Astrocyte of the cerebellum (primary cell): ENCODE measurements around the gene SUSD6.
A peak's percentile ranks its signal among the peaks of the same experiment; 100 is the strongest.

Experiments used
- DNase-seq: peaks from one replicate; pipeline ENCODE4 v3.0.0-alpha.2; 2011; ENCODE audit warnings: low read depth
- H3K4me3 ChIP-seq: 2 replicates; pipeline ENCODE4 v1.5.1; 2011; ENCODE audit warnings: mild to moderate bottlenecking, low read depth, low read length, moderate library complexity
- in situ Hi-C: cut with HindIII; loops from 2 replicates; pipeline ENCODE4 v1.10.0; 2017; ENCODE audit warnings: low sequenced_read_pairs
- TF ChIP-seq, protein P1 (sequence below): IDR thresholded peaks from 2 replicates; pipeline ENCODE4 v1.5.1; 2012; ENCODE audit warnings: low read length, low read depth, moderate library complexity, mild to moderate bottlenecking; ENCODE audit errors: missing control alignments

Gene SUSD6

DNA sequence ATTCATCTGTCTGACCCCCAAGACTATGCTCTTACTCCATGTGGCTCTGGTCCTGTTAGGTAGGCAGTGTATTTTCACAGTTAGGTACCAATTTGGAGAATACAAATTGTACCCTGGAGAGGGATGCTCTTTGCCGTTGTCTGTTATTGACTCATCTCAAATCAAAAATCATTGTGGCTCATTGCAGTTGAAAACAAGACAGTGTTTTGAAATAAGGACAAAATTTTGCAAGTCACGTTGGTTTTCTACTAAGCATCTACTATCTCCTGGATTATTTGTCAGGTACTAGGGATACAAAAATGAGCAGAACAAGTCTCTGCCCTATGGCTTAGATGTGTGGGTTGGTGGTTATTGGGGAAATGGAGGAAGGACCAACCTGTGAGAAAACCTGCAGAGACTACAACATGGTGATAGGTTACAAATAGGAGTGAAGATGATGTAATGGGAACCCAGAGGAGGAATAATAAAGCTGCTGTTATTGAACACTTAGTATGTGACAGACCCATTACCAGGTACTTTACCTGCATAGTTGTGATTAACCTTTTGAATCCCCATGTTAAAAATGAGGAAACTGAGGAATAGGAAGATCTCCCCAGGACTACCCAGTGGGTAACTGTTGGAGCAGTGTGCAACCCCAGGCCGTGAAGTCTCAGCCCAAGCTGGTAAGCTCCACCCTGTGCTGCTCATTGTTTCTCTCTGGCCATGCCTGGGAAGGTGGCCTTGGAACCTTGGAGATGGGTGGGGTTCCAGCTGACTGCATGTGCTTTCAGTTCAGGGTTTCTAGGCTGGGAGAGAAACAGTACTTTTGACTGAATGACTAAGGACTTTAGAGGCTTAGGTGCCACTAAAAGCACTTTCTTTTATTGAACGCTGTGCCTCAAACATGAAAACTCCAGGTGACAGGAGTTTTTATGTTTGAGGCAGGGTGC lies 82.7 kb downstream of the SUSD6 start:
- DNase-seq: no peak
- H3K4me3 ChIP-seq: no peak overlapping the region

DNA sequence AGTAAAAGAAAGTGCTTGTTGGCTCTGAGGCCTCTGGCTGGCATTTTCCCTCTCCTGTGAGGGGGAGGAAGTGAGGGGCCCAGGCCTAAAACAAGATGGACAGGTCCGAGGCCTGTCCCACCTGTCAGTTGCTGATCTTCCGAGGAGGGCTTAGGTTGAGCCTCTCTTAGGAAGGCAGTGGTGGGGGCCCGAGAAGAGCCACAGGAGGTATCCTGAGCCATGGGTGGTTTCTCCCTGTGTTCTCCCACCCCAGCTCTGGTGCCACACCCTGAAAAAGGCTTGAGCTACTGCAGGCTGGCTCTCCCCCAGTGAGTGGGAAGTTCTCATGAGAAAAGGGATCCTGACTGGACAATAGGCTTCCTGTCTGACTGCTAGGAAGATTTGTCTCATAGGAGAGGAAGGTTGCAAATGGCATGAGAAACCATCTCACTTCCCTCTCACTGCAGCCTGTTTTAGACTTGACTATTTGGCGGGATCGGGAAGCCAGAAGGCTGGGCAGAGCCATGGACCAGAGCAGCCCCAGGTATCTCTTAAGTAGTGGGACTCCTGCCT lies 83.4 kb downstream of the SUSD6 start:
- H3K4me3 ChIP-seq: no peak overlapping the region
- in situ Hi-C loops: no loop called here
- DNase-seq: no peak
- TF ChIP-seq, protein P1, sequence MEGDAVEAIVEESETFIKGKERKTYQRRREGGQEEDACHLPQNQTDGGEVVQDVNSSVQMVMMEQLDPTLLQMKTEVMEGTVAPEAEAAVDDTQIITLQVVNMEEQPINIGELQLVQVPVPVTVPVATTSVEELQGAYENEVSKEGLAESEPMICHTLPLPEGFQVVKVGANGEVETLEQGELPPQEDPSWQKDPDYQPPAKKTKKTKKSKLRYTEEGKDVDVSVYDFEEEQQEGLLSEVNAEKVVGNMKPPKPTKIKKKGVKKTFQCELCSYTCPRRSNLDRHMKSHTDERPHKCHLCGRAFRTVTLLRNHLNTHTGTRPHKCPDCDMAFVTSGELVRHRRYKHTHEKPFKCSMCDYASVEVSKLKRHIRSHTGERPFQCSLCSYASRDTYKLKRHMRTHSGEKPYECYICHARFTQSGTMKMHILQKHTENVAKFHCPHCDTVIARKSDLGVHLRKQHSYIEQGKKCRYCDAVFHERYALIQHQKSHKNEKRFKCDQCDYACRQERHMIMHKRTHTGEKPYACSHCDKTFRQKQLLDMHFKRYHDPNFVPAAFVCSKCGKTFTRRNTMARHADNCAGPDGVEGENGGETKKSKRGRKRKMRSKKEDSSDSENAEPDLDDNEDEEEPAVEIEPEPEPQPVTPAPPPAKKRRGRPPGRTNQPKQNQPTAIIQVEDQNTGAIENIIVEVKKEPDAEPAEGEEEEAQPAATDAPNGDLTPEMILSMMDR: no peak

More for the DNA sequence above, 82.7 kb downstream of the SUSD6 start:
- in situ Hi-C loops: no loop called here
- TF ChIP-seq, protein P1: no peak

DNA sequence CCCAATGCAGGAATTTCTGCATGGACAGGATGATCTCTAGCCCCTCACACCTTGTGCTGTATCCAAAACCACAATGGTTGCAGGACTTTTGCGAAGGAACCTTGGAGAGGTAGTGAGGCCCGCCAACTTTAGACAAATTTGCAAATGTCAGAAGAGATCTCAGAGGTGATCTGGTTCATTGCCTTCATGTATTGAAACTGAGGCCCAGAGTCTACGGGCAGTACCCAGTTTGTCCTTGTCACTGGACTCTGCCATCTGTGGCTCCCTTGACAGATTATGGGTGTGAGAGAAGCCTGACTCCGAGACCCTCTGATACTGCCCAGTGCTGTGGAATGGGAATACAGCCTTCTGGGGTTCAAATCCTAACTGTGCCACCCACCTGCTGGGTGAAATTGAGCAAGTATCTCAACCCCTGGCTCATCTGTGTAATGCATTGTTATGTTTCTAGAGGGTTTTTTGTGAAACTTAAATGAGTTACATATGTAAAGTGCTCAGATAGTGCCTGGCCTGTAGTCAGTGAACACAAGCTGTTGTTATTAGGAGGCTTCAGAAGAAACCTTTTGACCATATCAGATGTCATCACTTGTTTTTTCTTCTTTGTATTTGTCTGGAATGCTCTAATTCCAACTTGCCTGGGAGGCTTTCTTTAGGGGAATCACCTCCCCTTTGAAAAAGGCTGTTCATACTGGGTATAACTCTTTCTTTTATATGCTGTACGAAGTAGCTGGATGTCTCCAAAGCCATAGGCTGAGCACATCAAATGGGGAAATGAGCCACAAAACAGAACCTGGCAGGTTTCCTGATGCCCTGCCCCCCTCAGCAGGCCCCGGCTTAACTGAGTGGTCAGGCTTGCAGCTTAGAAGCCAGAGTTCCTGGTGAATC lies 84.2 kb downstream of the SUSD6 start:
- peak; percentile 55 for DNase-seq
- no peak overlapping the region for H3K4me3 ChIP-seq
- TF ChIP-seq, protein P1: no peak
- in situ Hi-C loops: no loop called here

DNA sequence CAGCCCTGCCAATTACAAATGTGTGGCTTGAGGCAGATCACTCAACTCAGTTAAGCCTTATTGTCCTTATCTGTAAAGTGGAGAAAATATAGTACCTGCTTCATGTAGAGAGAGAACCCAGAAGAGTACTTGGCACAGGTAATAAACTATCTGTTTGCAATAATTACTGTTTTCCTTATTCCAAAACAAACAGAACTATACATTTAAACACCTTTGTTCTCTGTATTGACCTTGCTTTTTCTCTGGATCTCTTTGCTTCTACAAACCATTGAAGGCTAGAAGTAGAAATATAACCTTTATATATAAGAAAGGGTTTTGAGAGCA lies 84.8 kb downstream of the SUSD6 start:
- no peak for DNase-seq
- TF ChIP-seq, protein P1: no peak
- no peak overlapping the region for H3K4me3 ChIP-seq
- in situ Hi-C loops: no loop called here

DNA sequence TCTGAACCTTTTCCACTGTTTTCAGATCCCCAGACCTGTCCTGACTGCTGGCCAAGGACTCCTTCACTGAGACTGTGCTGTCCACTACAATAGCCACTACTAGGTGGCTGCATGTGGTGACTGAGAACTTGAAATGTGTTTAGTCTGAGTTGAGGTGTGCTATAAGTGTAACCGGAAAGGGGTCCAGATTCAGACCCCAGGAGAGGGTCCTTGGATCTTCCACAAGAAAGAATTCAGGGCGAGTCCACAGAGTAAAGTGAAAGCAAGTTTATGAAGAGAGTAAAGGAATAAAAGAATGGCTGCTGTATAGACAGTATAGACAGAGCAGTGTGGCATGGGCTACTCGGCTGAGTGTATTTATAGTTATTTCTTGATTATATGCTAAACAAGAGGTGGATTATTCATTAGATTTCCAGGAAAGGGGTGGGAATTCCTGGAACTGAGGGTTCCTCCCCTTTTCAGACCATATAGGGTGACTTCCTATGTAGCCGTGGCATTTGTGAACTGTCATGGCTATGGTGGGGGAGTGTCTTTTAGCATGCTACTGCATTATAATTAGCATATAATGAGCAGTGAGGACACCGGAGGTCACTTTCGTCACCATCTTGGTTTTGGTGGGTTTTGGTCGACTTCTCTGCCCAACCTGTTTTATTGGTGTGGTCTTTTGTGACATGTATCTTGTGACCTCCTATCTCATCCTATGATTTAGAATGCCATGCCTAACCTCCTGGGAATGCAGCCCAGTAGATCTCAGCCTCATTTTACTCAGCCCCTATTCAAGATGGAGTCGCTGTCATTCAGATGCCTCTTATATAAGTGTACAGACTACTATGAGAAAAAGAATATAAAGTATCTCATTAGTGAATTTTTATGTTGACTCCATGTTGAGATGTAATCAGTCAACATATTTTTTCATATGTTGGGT lies 85.5 kb downstream of the SUSD6 start:
- no peak overlapping the region for H3K4me3 ChIP-seq
- DNase-seq: no peak
- TF ChIP-seq, protein P1: no peak
- in situ Hi-C loops: no loop called here
